OCI-LY1 (cell line): ENCODE measurements around the gene INPP5A.

Experiments
- H2AFZ ChIP-seq: fragments of 200-600 bp; sonication (generic), shearing (Covaris generic); 2 replicates; pipeline ENCODE4 v1.6.0; 2014; ENCODE audit warnings: antibody characterized with exemption, mild to moderate bottlenecking, low read length
- H3F3A ChIP-seq: fragments of 200-600 bp; sonication (generic), shearing (Covaris generic); 2 replicates; pipeline ENCODE4 v1.6.0; 2014; ENCODE audit warnings: mild to moderate bottlenecking, antibody characterized with exemption, low read length, moderate library complexity; ENCODE audit not compliant: insufficient read depth
- H3K27ac ChIP-seq: fragments of 200-600 bp; sonication (generic); 2 replicates; pipeline ENCODE4 v1.5.1; 2014; ENCODE audit warnings: low read length, mixed run types, mild to moderate bottlenecking, low read depth; ENCODE audit not compliant: poor library complexity, severe bottlenecking
- H3K27me3 ChIP-seq: fragments of 200-600 bp; sonication (generic); 2 replicates; pipeline ENCODE4 v1.6.0; 2014; ENCODE audit warnings: antibody characterized with exemption, mild to moderate bottlenecking, low read length, moderate library complexity; ENCODE audit not compliant: insufficient read depth
- H3K36me3 ChIP-seq: fragments of 200-600 bp; sonication (generic); 2 replicates; pipeline ENCODE4 v1.6.1; 2014; ENCODE audit warnings: mild to moderate bottlenecking, antibody characterized with exemption, low read length, moderate library complexity, mixed read lengths; ENCODE audit not compliant: insufficient read depth
- H3K4me1 ChIP-seq: fragments of 200-600 bp; sonication (generic); 2 replicates; pipeline ENCODE4 v1.5.1; 2014; ENCODE audit warnings: mild to moderate bottlenecking, low read length, moderate library complexity; ENCODE audit not compliant: insufficient read depth, severe bottlenecking
- H3K4me2 ChIP-seq: fragments of 200-600 bp; sonication (generic), shearing (Covaris generic); 2 replicates; pipeline ENCODE4 v1.6.1; 2014; ENCODE audit warnings: low read length
- H3K4me3 ChIP-seq: fragments of 200-600 bp; sonication (generic); 2 replicates; pipeline ENCODE4 v1.5.1; 2014; ENCODE audit warnings: low read length, low read depth, mild to moderate bottlenecking, mixed read lengths; ENCODE audit not compliant: poor library complexity, severe bottlenecking
- H3K79me2 ChIP-seq: fragments of 200-600 bp; shearing (Covaris generic); 2 replicates; pipeline ENCODE4 v1.6.1; 2016; ENCODE audit warnings: mixed run types, low read length, mixed read lengths; ENCODE audit not compliant: insufficient read depth
- H3K9ac ChIP-seq: fragments of 200-600 bp; sonication (generic), shearing (Covaris generic); 2 replicates; pipeline ENCODE4 v1.6.1; 2014; ENCODE audit warnings: mild to moderate bottlenecking, low read length, mixed read lengths
- H3K9me2 ChIP-seq: fragments of 200-600 bp; sonication (generic), shearing (Covaris generic); 2 replicates; pipeline ENCODE4 v1.6.1; 2014; ENCODE audit warnings: low read depth, mild to moderate bottlenecking, low read length, mixed read lengths
- H3K9me3 ChIP-seq: fragments of 200-600 bp; shearing (Covaris generic); 2 replicates; pipeline ENCODE4 v1.6.1; 2014; ENCODE audit warnings: low read length, mixed read lengths
- H4K20me1 ChIP-seq: fragments of 200-600 bp; sonication (generic), shearing (Covaris generic); 2 replicates; pipeline ENCODE4 v1.6.0; 2016; ENCODE audit warnings: mild to moderate bottlenecking, low read length; ENCODE audit not compliant: insufficient read depth
- EZH2 ChIP-seq: fragments of 200-600 bp; sonication (generic), shearing (Covaris generic); IDR thresholded peaks from 2 replicates; pipeline ENCODE4 v1.8.0; 2017; ENCODE audit warnings: borderline replicate concordance, mixed run types, mild to moderate bottlenecking, antibody characterized with exemption, low read length, moderate library complexity, mixed read lengths
- TF ChIP-seq, protein P1 (sequence below): fragments of 200-600 bp; sonication (generic), shearing (Covaris generic); IDR thresholded peaks from 2 replicates; pipeline ENCODE4 v1.5.1; 2017; ENCODE audit warnings: mild to moderate bottlenecking, antibody characterized with exemption, low read length, moderate library complexity, mixed read lengths

The INPP5A gene

DNA sequence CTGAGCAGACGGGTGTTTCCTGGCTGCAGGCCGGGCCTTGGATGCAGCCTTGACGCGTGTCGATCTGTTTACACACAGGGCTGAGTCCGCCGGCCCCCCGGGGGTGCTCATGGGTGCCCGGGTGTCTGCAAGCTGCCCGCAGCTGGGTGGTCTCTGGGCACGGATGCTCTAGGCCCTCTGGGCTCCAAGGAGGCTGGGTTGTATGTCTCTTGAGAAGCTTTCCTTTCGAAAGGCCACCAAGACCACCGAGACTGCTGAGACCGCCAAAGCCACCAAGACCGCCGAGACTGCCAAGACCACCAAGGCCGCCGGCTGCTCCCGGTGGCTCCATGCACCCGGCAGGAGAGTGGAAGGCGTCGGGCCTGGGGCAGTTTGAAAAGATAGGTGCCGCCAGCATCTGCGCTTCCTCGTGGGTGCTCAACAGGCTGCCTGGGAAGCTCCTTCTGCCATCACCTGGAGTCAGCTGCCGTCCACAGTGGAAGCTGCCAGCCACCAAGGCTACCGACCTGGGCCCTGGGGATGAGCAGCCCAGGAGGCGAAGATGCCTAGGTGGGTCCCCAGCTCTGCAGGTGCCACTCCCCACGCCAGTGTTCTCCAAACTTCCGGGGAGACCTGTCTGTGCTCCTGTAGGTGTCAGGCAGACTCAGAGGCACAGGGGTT, 121.1 kb downstream of the INPP5A start:
- no peak overlapping the region for H3K4me3 ChIP-seq
- no peak overlapping the region for H3K9ac ChIP-seq
- no peaks in the 10 kb centered on the region for H3K27me3 ChIP-seq
- no peak overlapping the region for H3K4me2 ChIP-seq
- TF ChIP-seq EZH2, result no peak
- TF ChIP-seq, protein P1, sequence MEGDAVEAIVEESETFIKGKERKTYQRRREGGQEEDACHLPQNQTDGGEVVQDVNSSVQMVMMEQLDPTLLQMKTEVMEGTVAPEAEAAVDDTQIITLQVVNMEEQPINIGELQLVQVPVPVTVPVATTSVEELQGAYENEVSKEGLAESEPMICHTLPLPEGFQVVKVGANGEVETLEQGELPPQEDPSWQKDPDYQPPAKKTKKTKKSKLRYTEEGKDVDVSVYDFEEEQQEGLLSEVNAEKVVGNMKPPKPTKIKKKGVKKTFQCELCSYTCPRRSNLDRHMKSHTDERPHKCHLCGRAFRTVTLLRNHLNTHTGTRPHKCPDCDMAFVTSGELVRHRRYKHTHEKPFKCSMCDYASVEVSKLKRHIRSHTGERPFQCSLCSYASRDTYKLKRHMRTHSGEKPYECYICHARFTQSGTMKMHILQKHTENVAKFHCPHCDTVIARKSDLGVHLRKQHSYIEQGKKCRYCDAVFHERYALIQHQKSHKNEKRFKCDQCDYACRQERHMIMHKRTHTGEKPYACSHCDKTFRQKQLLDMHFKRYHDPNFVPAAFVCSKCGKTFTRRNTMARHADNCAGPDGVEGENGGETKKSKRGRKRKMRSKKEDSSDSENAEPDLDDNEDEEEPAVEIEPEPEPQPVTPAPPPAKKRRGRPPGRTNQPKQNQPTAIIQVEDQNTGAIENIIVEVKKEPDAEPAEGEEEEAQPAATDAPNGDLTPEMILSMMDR, result no peak
- no peaks in the 10 kb centered on the region for H3K9me2 ChIP-seq
- H4K20me1 ChIP-seq, result no peaks in the 10 kb centered on the region
- no peak overlapping the region for H3K27ac ChIP-seq
- H3K4me1 ChIP-seq, result no peaks in the 10 kb centered on the region
- no peaks in the 10 kb centered on the region for H3K9me3 ChIP-seq
- H3F3A ChIP-seq, result no peaks in the 10 kb centered on the region
- H3K36me3 ChIP-seq, result no peaks in the 10 kb centered on the region
- no peak overlapping the region for H2AFZ ChIP-seq
- H3K79me2 ChIP-seq, result no peaks in the 10 kb centered on the region

DNA sequence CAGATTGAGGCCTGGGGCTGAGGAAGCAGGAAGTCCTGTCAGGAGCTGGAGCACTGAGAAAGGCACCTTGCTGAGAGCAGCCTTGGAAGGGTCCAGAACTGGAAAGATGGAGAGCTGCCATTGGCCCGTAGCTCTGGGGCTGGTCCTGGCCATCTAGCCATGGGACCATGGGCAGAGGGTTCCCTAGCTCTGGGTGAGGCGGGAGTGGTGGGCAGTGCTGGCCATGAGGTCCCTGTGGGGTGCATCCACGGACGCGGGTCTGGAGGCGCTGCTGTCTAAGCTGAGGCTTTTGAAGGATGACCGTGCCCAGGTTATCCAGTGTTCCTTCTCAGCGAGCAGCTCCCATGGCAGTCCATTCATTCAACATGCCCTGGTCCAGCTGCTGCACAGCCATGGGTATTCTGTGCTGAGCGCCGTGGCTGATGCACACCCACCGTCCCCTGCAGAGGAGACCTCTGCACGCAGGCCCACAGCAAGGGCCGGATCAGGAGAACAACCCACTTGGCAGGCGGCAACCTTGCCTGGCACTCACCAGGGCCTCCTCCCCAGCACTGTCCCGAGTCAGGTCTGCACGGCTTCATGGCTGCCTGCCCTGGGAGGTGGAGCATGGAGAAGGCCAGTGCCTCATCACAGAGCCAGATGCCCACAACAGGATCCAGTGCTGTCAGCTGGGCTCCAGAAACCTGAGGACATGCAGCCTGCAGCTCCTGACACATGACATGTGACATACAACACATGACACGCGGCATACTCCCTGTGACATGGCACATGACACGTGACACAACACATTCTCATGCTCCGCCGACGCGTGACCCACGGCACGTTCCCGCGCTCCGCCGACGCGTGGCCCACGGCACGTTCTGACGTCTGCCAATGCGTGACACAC, 121.9 kb downstream of the INPP5A start:
- TF ChIP-seq EZH2, result no peak
- TF ChIP-seq, protein P1, result no peak
- Histone ChIP-seq H3K4me2 (no peak overlapping the region), H3K4me3 (no peak overlapping the region), H4K20me1 (no peaks in the 10 kb centered on the region), H3K9ac (no peak overlapping the region), H2AFZ (no peak overlapping the region), H3K27me3 (no peaks in the 10 kb centered on the region), H3K79me2 (no peaks in the 10 kb centered on the region), H3K9me2 (no peaks in the 10 kb centered on the region), H3K9me3 (no peaks in the 10 kb centered on the region), H3F3A (no peaks in the 10 kb centered on the region), H3K27ac (no peak overlapping the region), H3K36me3 (no peaks in the 10 kb centered on the region), H3K4me1 (no peaks in the 10 kb centered on the region)

DNA sequence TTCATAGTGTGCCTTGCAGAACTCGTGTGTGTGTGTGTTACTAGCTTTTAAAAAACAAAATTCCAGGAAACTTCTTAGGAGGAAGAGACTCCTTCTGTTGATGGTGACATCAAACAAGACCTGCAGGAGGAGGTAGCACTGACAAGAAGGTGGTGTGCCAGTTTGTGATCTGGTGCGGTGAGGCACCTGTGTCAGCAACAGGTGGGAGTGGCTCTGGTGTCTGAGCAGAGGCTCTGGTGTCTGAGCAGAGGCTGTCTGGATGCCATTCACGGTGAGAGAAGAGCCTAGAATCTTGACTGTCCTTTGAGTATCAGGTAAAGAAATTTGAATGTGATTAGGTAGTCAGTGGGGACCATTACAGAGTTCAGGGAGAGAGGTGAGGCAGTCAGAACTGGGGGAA, 122.8 kb downstream of the INPP5A start:
- no peak overlapping the region for H2AFZ ChIP-seq
- H3K9me2 ChIP-seq, result no peaks in the 10 kb centered on the region
- H3K36me3 ChIP-seq, result no peaks in the 10 kb centered on the region
- H3K79me2 ChIP-seq, result no peaks in the 10 kb centered on the region
- H3K9ac ChIP-seq, result no peak overlapping the region
- no peaks in the 10 kb centered on the region for H3K27me3 ChIP-seq
- H3K9me3 ChIP-seq, result no peaks in the 10 kb centered on the region
- no peak overlapping the region for H3K27ac ChIP-seq
- no peaks in the 10 kb centered on the region for H3F3A ChIP-seq
- H3K4me2 ChIP-seq, result no peak overlapping the region
- TF ChIP-seq, protein P1, result no peak
- no peak for TF ChIP-seq EZH2
- H3K4me3 ChIP-seq, result no peak overlapping the region
- no peaks in the 10 kb centered on the region for H4K20me1 ChIP-seq
- no peaks in the 10 kb centered on the region for H3K4me1 ChIP-seq
